GM12865 (cell line): ENCODE data around the gene SH3BP5.

Experiments
- DNase-seq: peaks from one replicate; pipeline ENCODE4 v3.0.0; 2010; ENCODE audit warnings: low read depth
- H3K4me3 ChIP-seq: 2 replicates; pipeline ENCODE4 v1.5.1; 2011; ENCODE audit warnings: mild to moderate bottlenecking, low read depth, low read length, control low read depth
- CTCF ChIP-seq: IDR thresholded peaks from 2 replicates; pipeline ENCODE4 v1.5.1; 2011; ENCODE audit warnings: low read length, control low read depth, low read depth, inconsistent platforms; ENCODE audit not compliant: insufficient read depth; ENCODE audit errors: missing control alignments

Gene SH3BP5

GRCh38 chr3:15331606-15332404 lies 581 bp downstream of the SH3BP5 start:
- no peak for TF ChIP-seq CTCF
- peak overlapping the region; percentile 79 for H3K4me3 ChIP-seq
- DNase-seq = peak; percentile 25

- peak overlapping the region; percentile 79 for H3K4me3 ChIP-seq
- no peak for DNase-seq
- TF ChIP-seq CTCF = no peak
These were observed 1.2 kb downstream of the SH3BP5 start for GRCh38 chr3:15331072-15331605.

- DNase-seq = peak; percentile 26
- peak overlapping the region; percentile 79 for H3K4me3 ChIP-seq
- no peak for TF ChIP-seq CTCF
These were observed 2.3 kb downstream of the SH3BP5 start for GRCh38 chr3:15330031-15330596.

- TF ChIP-seq CTCF = no peak
- no peak for DNase-seq
- H3K4me3 ChIP-seq = no peak overlapping the region
These were observed 3.1 kb downstream of the SH3BP5 start for GRCh38 chr3:15329046-15330005.

- H3K4me3 ChIP-seq = no peak overlapping the region
- no peak for TF ChIP-seq CTCF
- DNase-seq = peak; percentile 70
These were observed 4.4 kb downstream of the SH3BP5 start for GRCh38 chr3:15327941-15328340.

- no peak for DNase-seq
- TF ChIP-seq CTCF = no peak
- no peak overlapping the region for H3K4me3 ChIP-seq
These were observed 5.7 kb downstream of the SH3BP5 start for GRCh38 chr3:15326673-15327072.
